Epithelial cell of prostate (primary cell): ENCODE data around the gene ELAVL1.

Source experiments
- DNase-seq: peaks from one replicate; pipeline ENCODE4 v3.0.0-alpha.2; 2011; ENCODE audit warnings: low read depth, low spot score
- H3K27ac ChIP-seq: fragments of 450-650 bp; 2 replicates; pipeline ENCODE4 v1.5.1; 2017; ENCODE audit warnings: mild to moderate bottlenecking

ELAVL1 gene

DNA sequence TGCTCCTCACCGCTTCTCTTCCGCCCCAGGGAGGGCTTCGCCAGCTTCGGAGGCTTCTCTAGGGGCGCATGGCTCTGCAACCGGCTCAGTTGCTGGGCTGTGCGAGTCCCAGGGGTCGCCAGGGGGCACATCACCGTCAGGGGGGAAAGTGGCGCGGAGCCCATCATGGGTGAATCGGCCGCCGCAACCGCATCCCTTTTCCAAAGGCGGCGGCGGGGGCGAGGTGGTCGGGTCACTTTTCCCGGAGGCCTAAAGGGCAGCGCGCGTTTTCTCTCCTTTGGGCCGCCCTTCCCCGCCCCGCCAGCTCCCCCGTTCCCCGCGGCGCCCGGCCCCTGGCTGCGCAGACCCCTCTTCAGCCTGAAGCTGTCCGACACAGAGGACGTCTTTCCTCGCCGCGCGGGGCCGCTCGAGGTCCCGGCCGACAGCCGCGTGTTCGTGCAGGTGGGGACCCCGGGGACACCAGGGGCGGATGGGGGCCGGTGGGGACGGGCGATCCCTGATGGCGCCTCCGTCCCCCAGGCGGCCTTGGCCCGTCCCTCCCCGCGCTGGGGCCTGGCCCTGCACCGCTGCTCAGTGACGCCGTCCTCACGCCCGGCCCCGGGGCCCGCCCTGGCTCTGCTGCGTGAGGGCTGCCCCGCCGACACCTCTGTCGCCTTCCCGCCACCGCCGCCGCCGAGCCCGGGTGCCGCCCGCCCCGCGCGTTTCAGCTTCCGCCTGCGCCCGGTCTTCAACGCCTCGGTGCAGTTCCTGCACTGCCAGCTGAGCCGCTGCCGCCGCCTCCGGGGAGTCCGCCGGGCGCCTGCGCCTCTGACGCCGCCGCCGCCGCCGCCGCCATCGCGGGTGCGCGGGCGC, 89.1 kb downstream of the ELAVL1 start:
- no peak for DNase-seq
- peak overlapping the region; percentile 22 for H3K27ac ChIP-seq

GRCh38 chr19:7915250-7916102, 90.0 kb downstream of the ELAVL1 start:
- no peak overlapping the region for H3K27ac ChIP-seq
- no peak for DNase-seq

- H3K27ac ChIP-seq: no peak within 1 kb of the TSS
- no peak for DNase-seq
Measured at GRCh38 chr19:7914598-7915045, 90.8 kb downstream of the ELAVL1 start, which contains the start of gene TGFBR3L. TSS of gene TGFBR3L (plus strand) at chr19:7914830.

DNA sequence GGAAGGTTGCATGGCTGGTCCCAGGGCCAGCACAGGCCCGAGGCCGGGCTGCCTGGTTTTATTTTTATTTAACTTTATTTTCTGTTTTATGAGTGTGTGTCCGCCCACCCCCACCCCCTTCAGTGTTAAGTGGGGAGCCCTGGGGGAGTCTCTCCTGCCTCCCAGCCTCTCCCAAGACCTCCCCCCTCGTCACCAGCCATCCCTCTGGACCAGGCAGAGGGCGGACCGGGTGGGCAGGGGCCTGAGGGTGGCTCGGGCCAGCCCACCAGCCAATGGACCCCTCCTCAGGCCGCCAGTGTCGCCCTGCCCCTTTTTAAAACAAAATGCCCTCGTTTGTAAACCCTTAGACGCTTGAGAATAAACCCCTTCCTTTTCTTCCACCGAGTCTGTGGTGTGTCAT, 91.3 kb downstream of the ELAVL1 start:
- no peak for DNase-seq
- H3K27ac ChIP-seq: no peak overlapping the region

DNA sequence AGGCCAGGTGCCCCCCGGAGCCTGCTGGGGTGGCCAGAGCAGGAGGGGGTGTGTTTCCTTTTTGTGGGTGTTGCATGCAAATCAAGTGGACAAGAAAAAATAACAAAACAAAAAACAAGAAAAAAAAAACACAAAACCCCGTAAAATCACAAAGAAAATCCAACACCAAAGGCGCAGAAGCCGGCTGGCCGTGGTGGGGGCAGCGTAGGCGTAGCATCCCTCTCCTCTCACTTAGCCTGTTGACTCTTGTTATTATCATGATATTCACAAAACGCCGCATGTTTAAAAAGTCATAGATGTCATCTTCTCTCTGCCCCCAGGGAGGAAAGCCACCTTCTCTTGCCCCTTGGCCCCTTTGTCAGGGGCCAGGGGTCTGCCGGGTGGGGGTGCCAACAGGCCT, 91.8 kb downstream of the ELAVL1 start:
- DNase-seq: no peak
- H3K27ac ChIP-seq: no peak overlapping the region

- no peak for DNase-seq
- H3K27ac ChIP-seq: no peak overlapping the region
Measured at GRCh38 chr19:7912697-7913564, 92.5 kb downstream of the ELAVL1 start.

DNA sequence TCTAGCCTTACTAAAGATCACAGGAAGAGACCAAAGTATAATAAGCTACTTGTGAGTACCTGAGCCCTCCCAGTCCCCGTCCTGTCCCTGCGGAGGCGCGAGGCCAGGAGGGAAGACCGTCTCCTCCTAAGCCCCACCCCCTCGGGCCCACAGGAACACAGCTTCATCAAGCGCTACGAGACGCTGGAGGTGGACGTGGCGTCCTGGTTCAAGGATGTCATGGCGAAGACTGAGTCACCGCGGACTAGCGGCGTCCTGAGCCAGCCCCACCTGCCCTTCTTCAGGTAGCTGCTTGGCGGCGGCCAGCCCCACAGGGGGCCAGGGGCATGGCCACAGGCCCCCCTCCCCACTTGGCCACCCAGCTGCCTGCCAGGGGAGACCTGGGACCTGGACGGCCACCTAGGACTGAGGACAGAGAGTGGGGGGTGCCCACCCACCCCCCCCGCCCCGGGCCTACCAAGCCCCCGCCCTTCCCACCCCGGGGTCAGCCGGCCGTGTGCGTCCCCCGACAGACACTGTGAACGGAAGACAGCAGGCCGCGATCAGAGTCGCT, 93.2 kb downstream of the ELAVL1 start:
- no peak for DNase-seq
- no peak overlapping the region for H3K27ac ChIP-seq

GRCh38 chr19:7911508-7912143, 93.8 kb downstream of the ELAVL1 start:
- no peak overlapping the region for H3K27ac ChIP-seq
- no peak for DNase-seq

DNA sequence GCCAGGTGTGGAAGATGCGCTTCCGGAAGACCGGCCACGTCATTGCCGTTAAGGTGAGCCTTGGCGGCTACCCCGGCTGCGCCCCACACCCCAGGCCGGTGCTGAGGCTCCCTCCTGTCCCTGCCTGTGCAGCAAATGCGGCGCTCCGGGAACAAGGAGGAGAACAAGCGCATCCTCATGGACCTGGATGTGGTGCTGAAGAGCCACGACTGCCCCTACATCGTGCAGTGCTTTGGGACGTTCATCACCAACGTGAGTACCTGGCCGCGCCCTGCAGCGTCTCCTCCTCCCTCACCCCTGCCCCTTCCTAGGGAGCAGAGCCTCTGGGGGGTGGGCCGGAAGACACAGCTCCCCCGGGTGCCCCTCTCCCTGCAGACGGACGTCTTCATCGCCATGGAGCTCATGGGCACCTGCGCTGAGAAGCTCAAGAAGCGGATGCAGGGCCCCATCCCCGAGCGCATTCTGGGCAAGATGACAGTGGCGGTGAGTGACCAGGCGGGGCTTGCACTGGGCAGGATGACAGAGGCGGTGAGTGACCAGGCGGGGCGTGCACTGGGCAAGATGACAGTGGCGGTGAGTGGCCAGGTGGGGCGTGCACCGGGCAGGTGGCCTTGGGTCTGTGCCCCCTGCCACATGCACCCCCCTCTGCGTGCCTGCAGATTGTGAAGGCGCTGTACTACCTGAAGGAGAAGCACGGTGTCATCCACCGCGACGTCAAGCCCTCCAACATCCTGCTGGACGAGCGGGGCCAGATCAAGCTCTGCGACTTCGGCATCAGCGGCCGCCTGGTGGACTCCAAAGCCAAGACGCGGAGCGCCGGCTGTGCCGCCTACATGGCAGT, 94.9 kb downstream of the ELAVL1 start:
- no peak for DNase-seq
- H3K27ac ChIP-seq: no peak overlapping the region

DNA sequence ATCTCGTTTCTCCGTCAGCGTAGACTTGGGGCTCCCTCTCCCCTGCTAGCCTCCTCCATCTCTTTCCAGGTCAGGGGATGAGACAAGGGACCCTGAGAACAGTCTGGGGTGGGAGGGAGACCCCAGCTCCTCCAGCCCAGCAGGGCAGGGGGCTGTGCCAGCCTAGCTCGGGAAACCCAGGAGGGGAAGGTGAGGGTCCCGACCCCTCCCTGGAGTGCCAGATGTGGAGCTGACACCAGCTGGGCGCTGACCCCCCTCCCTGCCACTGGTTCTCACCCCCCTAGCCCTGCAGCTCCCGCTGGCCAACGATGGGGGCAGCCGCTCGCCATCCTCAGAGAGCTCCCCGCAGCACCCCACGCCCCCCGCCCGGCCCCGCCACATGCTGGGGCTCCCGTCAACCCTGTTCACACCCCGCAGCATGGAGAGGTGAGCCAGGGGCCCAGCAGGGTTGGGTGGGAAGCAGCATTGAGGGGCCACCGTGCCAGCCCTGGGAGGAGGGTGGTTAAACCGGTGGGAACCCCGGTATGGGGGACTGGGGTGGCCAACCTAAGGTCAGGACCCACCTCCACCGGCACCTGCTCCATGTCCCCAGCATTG, 95.9 kb downstream of the ELAVL1 start:
- no peak for DNase-seq
- no peak overlapping the region for H3K27ac ChIP-seq

GRCh38 chr19:7908742-7909461, 96.5 kb downstream of the ELAVL1 start:
- H3K27ac ChIP-seq: no peak overlapping the region
- DNase-seq: no peak
